Mucosa of descending colon (tissue), 3 donors: ENCODE data around the gene DECR2. TPM values are rescaled to one million over a fixed set of nuclear protein-coding genes. Genes with fewer than 3 reads are reported as not detected.

Experiments
- ATAC-seq: fragments of 200-7000 bp; cut with Tn5 transposase; one replicate; pipeline ENCODE4 v1.9.1; 2020; ENCODE audit warnings: mild to moderate bottlenecking, moderate library complexity
- DNase-seq, 3 donors: peaks; one replicate each; pipeline ENCODE4 v3.0.0-alpha.2; 2020
- H3K36me3 ChIP-seq: fragments of 200-600 bp; one replicate; pipeline ENCODE4 v1.8.0; 2021; ENCODE audit warnings: low read depth, mild to moderate bottlenecking
- H3K4me1 ChIP-seq: fragments of 200-600 bp; one replicate; pipeline ENCODE4 v1.8.0; 2021; ENCODE audit warnings: low read depth, mild to moderate bottlenecking
- H3K4me3 ChIP-seq: fragments of 200-600 bp; one replicate; pipeline ENCODE4 v1.8.0; 2021; ENCODE audit warnings: mild to moderate bottlenecking
- H3K9me3 ChIP-seq: fragments of 200-600 bp; one replicate; pipeline ENCODE4 v1.8.0; 2021; ENCODE audit warnings: mild to moderate bottlenecking
- CTCF ChIP-seq: fragments of 200-600 bp; IDR thresholded peaks from one replicate; pipeline ENCODE4 v1.8.0; 2022; ENCODE audit warnings: antibody characterized with exemption, mild to moderate bottlenecking
- intact Hi-C, 2 donors: fragments of 100-400 bp; cut with DNase I in 1 of 2; cut with micrococcal nuclease in 1 of 2; formaldehyde crosslinking; loops; one replicate each; pipeline versions ENCODE4 v1.11.0 to v1.11.1; 2022; cut with DNase I, micrococcal nuclease
- total RNA-seq, 3 donors: library from RNA; stranded (reverse); fragmentation: NEBNext Ultra II Directional in 2 of 3; extraction: Animal tissue kit (Norgen Biotek cat#: 25700) in 2 of 3; gene quantifications; one replicate each; pipeline versions ENCODE4 v1.2.1 to v1.2.4, GENCODE V29; 2021 to 2023
- donor health status: DM: no; HTN: no; CAD: no; lungs with moderate emphysema.
- donor health status: DM: no; HTN: no; CAD: no.
- donor health status: DM: no; HTN: yes; CAD: no.

DECR2 gene
- total RNA-seq, 3 donors from 2014 or later, result 39.5 to 64.3 (median 56.0) TPM

- DNase-seq (peak in 1 of 3 donors; percentile 51), ATAC-seq (no peak)
- no peaks in the 10 kb centered on the region for H3K9me3 ChIP-seq
- H3K36me3 ChIP-seq, result no peaks in the 10 kb centered on the region
- intact Hi-C loops, result no loop called here
- peaks cover 10% of the 10 kb centered on the region for H3K4me1 ChIP-seq
- TF ChIP-seq CTCF, result no peak
- no peak overlapping the region for H3K4me3 ChIP-seq
Measured at GRCh38 chr16:398561-399339, 2.9 kb upstream of the DECR2 start.

- no peak for DNase-seq
- Histone ChIP-seq H3K4me1 (peaks cover 10% of the 10 kb centered on the region), H3K9me3 (no peaks in the 10 kb centered on the region), H3K36me3 (no peaks in the 10 kb centered on the region), H3K4me3 (no peak overlapping the region)
- ATAC-seq, result no peak
- TF ChIP-seq CTCF, result no peak
- intact Hi-C loops, result no loop called here
Measured at GRCh38 chr16:399340-400019, 2.2 kb upstream of the DECR2 start.

- H3K4me3 ChIP-seq, result no peak overlapping the region
- TF ChIP-seq CTCF, result no peak
- H3K9me3 ChIP-seq, result no peaks in the 10 kb centered on the region
- peaks cover 10% of the 10 kb centered on the region for H3K4me1 ChIP-seq
- no peaks in the 10 kb centered on the region for H3K36me3 ChIP-seq
- intact Hi-C loops, result no loop called here
- DNase-seq, result peak in 1 of 3 donors; percentile 38
- ATAC-seq, result no peak
Measured at GRCh38 chr16:400061-400591, 1.6 kb upstream of the DECR2 start.

- TF ChIP-seq CTCF, result no peak
- H3K36me3 ChIP-seq, result no peaks in the 10 kb centered on the region
- intact Hi-C loops, result no loop called here
- no peaks in the 10 kb centered on the region for H3K9me3 ChIP-seq
- no peak for ATAC-seq
- H3K4me1 ChIP-seq, result peaks cover 5% of the 10 kb centered on the region
- no peak overlapping the region for H3K4me3 ChIP-seq
- DNase-seq, result no peak
Measured at GRCh38 chr16:404971-405486, 3.3 kb downstream of the DECR2 start.

- Histone ChIP-seq H3K4me1 (peaks cover 3% of the 10 kb centered on the region), H3K9me3 (no peaks in the 10 kb centered on the region), H3K36me3 (no peaks in the 10 kb centered on the region), H3K4me3 (no peak overlapping the region)
- DNase-seq (no peak), ATAC-seq (no peak)
- no peak for TF ChIP-seq CTCF
- intact Hi-C loops, result no loop called here
Measured at GRCh38 chr16:405548-406506, 4.1 kb downstream of the DECR2 start.
